ENCODE data around the gene SMG6.
A peak's percentile ranks its signal among the peaks of the same experiment; 100 is the strongest.
"Not testable (repeated sequence)": the region's sequence is repeated elsewhere in the genome, so short reads cannot be mapped to it uniquely, and the experiment has no call there.

SMG6 gene

GRCh38 chr17:2172999-2173398, 130.6 kb downstream of the SMG6 start:
- no peak overlapping the region for H3K4me3 Mint-ChIP-seq
- no peak overlapping the region for H3K27ac Mint-ChIP-seq
- ATAC-seq (ENCODE audit: low read depth) (no peak), DNase-seq (ENCODE audit: low spot score in 2 of 2) (no peak)
- H3K9me3 Mint-ChIP-seq, result no peaks in the 10 kb centered on the region
- H3K27me3 Mint-ChIP-seq, result no peaks in the 10 kb centered on the region
- H3K4me1 Mint-ChIP-seq, result no peaks in the 10 kb centered on the region
- peaks cover 24% of the 10 kb centered on the region for H3K36me3 Mint-ChIP-seq

- Mint-ChIP-seq H3K36me3 (peaks cover 21% of the 10 kb centered on the region), H3K27ac (no peak overlapping the region)
Observed at GRCh38 chr17:2172077-2172851, 131.3 kb downstream of the SMG6 start.

GRCh38 chr17:2171702-2172076, 131.9 kb downstream of the SMG6 start:
- peaks cover 19% of the 10 kb centered on the region for H3K36me3 Mint-ChIP-seq
- no peaks in the 10 kb centered on the region for H3K4me1 Mint-ChIP-seq
- no peak overlapping the region for H3K27ac Mint-ChIP-seq
- H3K4me3 Mint-ChIP-seq, result no peak overlapping the region
- DNase-seq (ENCODE audit: low spot score in 2 of 2), result no peak
- H3K27me3 Mint-ChIP-seq, result no peaks in the 10 kb centered on the region
- no peak for ATAC-seq (ENCODE audit: low read depth)
- no peaks in the 10 kb centered on the region for H3K9me3 Mint-ChIP-seq

More at GRCh38 chr17:2172077-2172851, 131.3 kb downstream of the SMG6 start:
- Mint-ChIP-seq H3K27me3 (no peaks in the 10 kb centered on the region), H3K4me1 (no peaks in the 10 kb centered on the region), H3K4me3 (no peak overlapping the region), H3K9me3 (no peaks in the 10 kb centered on the region)
- no peak for DNase-seq (ENCODE audit: low spot score in 2 of 2)
- no peak for ATAC-seq (ENCODE audit: low read depth)

- Mint-ChIP-seq H3K9me3 (no peaks in the 10 kb centered on the region), H3K4me1 (no peaks in the 10 kb centered on the region), H3K27ac (peak overlapping the region; percentile 51), H3K27me3 (no peaks in the 10 kb centered on the region), H3K36me3 (peaks cover 17% of the 10 kb centered on the region), H3K4me3 (no peak overlapping the region)
- peak in 1 of 2 donors; percentile 16 for DNase-seq (ENCODE audit: low spot score in 2 of 2)
- ATAC-seq (ENCODE audit: low read depth), result peak; percentile 80
Observed at GRCh38 chr17:2170023-2170422, 133.6 kb downstream of the SMG6 start.

- not testable (repeated sequence) for H3K4me3 Mint-ChIP-seq, H3K27ac Mint-ChIP-seq
- H3K36me3 Mint-ChIP-seq, result peaks cover 18% of the 10 kb centered on the region
Observed at GRCh38 chr17:2165723-2166122, 137.9 kb downstream of the SMG6 start.

GRCh38 chr17:2158396-2158780, 145.2 kb downstream of the SMG6 start:
- H3K4me3 Mint-ChIP-seq, result no peak overlapping the region
- peak overlapping the region; percentile 41 for H3K27ac Mint-ChIP-seq
- peaks cover 14% of the 10 kb centered on the region for H3K36me3 Mint-ChIP-seq

More at GRCh38 chr17:2165723-2166122, 137.9 kb downstream of the SMG6 start:
- not testable (repeated sequence) for H3K9me3 Mint-ChIP-seq; H3K27me3 Mint-ChIP-seq; H3K4me1 Mint-ChIP-seq; DNase-seq (ENCODE audit: low spot score in 2 of 2); ATAC-seq (ENCODE audit: low read depth)

GRCh38 chr17:2157675-2158395, 145.8 kb downstream of the SMG6 start:
- H3K9me3 Mint-ChIP-seq, result no peaks in the 10 kb centered on the region
- H3K4me3 Mint-ChIP-seq, result no peak overlapping the region
- ATAC-seq (ENCODE audit: low read depth), result no peak
- peaks cover 18% of the 10 kb centered on the region for H3K36me3 Mint-ChIP-seq
- H3K27me3 Mint-ChIP-seq, result no peaks in the 10 kb centered on the region
- H3K27ac Mint-ChIP-seq, result peak overlapping the region; percentile 41
- no peak for DNase-seq (ENCODE audit: low spot score in 2 of 2)
- H3K4me1 Mint-ChIP-seq, result no peaks in the 10 kb centered on the region

More at GRCh38 chr17:2158396-2158780, 145.2 kb downstream of the SMG6 start:
- Mint-ChIP-seq H3K4me1 (no peaks in the 10 kb centered on the region), H3K9me3 (no peaks in the 10 kb centered on the region), H3K27me3 (no peaks in the 10 kb centered on the region)
- DNase-seq (ENCODE audit: low spot score in 2 of 2) (no peak), ATAC-seq (ENCODE audit: low read depth) (no peak)

GRCh38 chr17:2157081-2157480, 146.5 kb downstream of the SMG6 start:
- Mint-ChIP-seq H3K4me3 (no peak overlapping the region), H3K36me3 (peaks cover 18% of the 10 kb centered on the region), H3K27me3 (no peaks in the 10 kb centered on the region), H3K27ac (no peak overlapping the region), H3K9me3 (no peaks in the 10 kb centered on the region), H3K4me1 (no peaks in the 10 kb centered on the region)
- no peak for ATAC-seq (ENCODE audit: low read depth)
- DNase-seq (ENCODE audit: low spot score in 2 of 2), result no peak

GRCh38 chr17:2156666-2157065, 146.9 kb downstream of the SMG6 start:
- Mint-ChIP-seq H3K27ac (no peak overlapping the region), H3K4me1 (no peaks in the 10 kb centered on the region), H3K9me3 (no peaks in the 10 kb centered on the region), H3K36me3 (peaks cover 18% of the 10 kb centered on the region), H3K27me3 (no peaks in the 10 kb centered on the region), H3K4me3 (no peak overlapping the region)
- DNase-seq (ENCODE audit: low spot score in 2 of 2) (no peak), ATAC-seq (ENCODE audit: low read depth) (no peak)

- Mint-ChIP-seq H3K4me3 (no peak overlapping the region), H3K9me3 (no peaks in the 10 kb centered on the region), H3K27ac (no peak overlapping the region), H3K4me1 (no peaks in the 10 kb centered on the region), H3K27me3 (no peaks in the 10 kb centered on the region), H3K36me3 (peaks cover 16% of the 10 kb centered on the region)
- no peak for DNase-seq (ENCODE audit: low spot score in 2 of 2)
- ATAC-seq (ENCODE audit: low read depth), result no peak
Observed at GRCh38 chr17:2155573-2155972, 148.0 kb downstream of the SMG6 start.

- DNase-seq (ENCODE audit: low spot score in 2 of 2) (no peak), ATAC-seq (ENCODE audit: low read depth) (no peak)
- H3K4me1 Mint-ChIP-seq, result no peaks in the 10 kb centered on the region
- no peaks in the 10 kb centered on the region for H3K9me3 Mint-ChIP-seq
- no peaks in the 10 kb centered on the region for H3K27me3 Mint-ChIP-seq
- H3K4me3 Mint-ChIP-seq, result no peak overlapping the region
- H3K27ac Mint-ChIP-seq, result no peak overlapping the region
- H3K36me3 Mint-ChIP-seq, result peaks cover 20% of the 10 kb centered on the region
Observed at GRCh38 chr17:2151358-2152033, 152.1 kb downstream of the SMG6 start.

GRCh38 chr17:2150806-2151205, 152.8 kb downstream of the SMG6 start:
- Mint-ChIP-seq H3K4me3 (no peak overlapping the region), H3K27ac (no peak overlapping the region), H3K27me3 (no peaks in the 10 kb centered on the region), H3K9me3 (no peaks in the 10 kb centered on the region), H3K4me1 (no peaks in the 10 kb centered on the region), H3K36me3 (peaks cover 20% of the 10 kb centered on the region)
- ATAC-seq (ENCODE audit: low read depth) (no peak), DNase-seq (ENCODE audit: low spot score in 2 of 2) (no peak)

- no peaks in the 10 kb centered on the region for H3K9me3 Mint-ChIP-seq
- H3K4me3 Mint-ChIP-seq, result no peak overlapping the region
- H3K27me3 Mint-ChIP-seq, result no peaks in the 10 kb centered on the region
- no peak overlapping the region for H3K27ac Mint-ChIP-seq
- ATAC-seq (ENCODE audit: low read depth) (no peak), DNase-seq (ENCODE audit: low spot score in 2 of 2) (no peak)
- H3K4me1 Mint-ChIP-seq, result no peaks in the 10 kb centered on the region
- peaks cover 18% of the 10 kb centered on the region for H3K36me3 Mint-ChIP-seq
Observed at GRCh38 chr17:2149934-2150333, 153.7 kb downstream of the SMG6 start.

GRCh38 chr17:2146132-2146871, 157.3 kb downstream of the SMG6 start:
- no peaks in the 10 kb centered on the region for H3K27me3 Mint-ChIP-seq
- H3K4me3 Mint-ChIP-seq, result no peak overlapping the region
- H3K9me3 Mint-ChIP-seq, result no peaks in the 10 kb centered on the region
- no peak overlapping the region for H3K27ac Mint-ChIP-seq
- H3K4me1 Mint-ChIP-seq, result no peaks in the 10 kb centered on the region
- DNase-seq (ENCODE audit: low spot score in 2 of 2), result no peak
- H3K36me3 Mint-ChIP-seq, result peaks cover 6% of the 10 kb centered on the region
- no peak for ATAC-seq (ENCODE audit: low read depth)
